Measurements from ENCODE around the gene PTTG2. TPM values are rescaled to one million over a fixed set of nuclear protein-coding genes. Genes with fewer than 3 reads are reported as not detected.

Gene PTTG2
- total and polyA plus RNA-seq, 2 of the 4 experiments (the other 2 are of a cell fraction) = not detected

DNA sequence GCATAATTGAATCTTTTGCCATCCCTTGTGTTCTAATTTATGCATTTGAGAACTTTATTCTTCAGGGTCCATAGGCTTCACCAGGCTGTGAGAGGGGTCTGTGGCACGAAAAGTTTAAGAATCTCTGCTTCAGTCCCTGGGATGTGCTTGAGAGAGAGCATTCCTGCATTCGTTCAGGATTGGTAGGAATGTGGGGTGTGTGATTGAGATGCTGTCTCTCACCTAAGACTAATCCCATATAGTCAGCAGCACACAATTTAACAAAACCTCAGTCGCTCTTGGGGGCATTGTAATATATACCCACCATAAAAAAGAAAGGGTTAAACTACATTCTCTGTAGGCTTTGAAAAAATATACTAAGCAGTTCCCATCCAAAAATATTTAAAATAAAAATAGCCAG is 41.7 kb downstream of the PTTG2 start:
- Histone ChIP-seq H3K9ac (ENCODE audit: low read depth, low read length) (no peak overlapping the region), H3K79me1 (ENCODE audit: low read depth in 1 of 2, low read length in 2 of 2) (peaks cover 15 to 61% of the 10 kb centered on the region in 2 experiments), H3K18ac (ENCODE audit: low read depth, low read length) (no peak overlapping the region), H2AK5ac (ENCODE audit: low read depth, low read length) (no peak overlapping the region), H3K4me3 (ENCODE audit: insufficient read depth, low read depth, low read length) (no peak overlapping the region), H4K20me1 (ENCODE audit: insufficient read depth, low read length) (peaks cover 12% of the 10 kb centered on the region; the same call in 1 of the 2 replicates), H3K36me3 (ENCODE audit: control insufficient read depth, insufficient read depth, low read length) (no peaks in the 10 kb centered on the region), H3K23ac (ENCODE audit: low read depth, low read length) (no peak overlapping the region), H3K4ac (ENCODE audit: low read depth, low read length) (no peak overlapping the region; the same call in 1 of the 2 replicates), H3K4me1 (ENCODE audit: control insufficient read depth, insufficient read depth, low read length) (peaks cover 12% of the 10 kb centered on the region), H2AK9ac (replicated peaks; ENCODE audit: low read depth, low read length, poor library complexity) (no peak overlapping the region), H3K4me2 (ENCODE audit: low read depth, low read length) (no peak overlapping the region), H4K8ac (ENCODE audit: low read depth in 2 of 2, low read length in 2 of 2) (no peak overlapping the region), H4K91ac (ENCODE audit: insufficient read depth, low read depth, low read length) (no peak overlapping the region), H3K9me1 (ENCODE audit: insufficient read depth, low read length) (peaks cover 13% of the 10 kb centered on the region; the same call in 1 of the 2 replicates), H3K56ac (ENCODE audit: extremely low read depth, insufficient read depth, low read length) (no peak overlapping the region), H2BK20ac (ENCODE audit: low read depth, low read length) (no peak overlapping the region; the same call in 1 of the 2 replicates), H2AFZ (replicated peaks; ENCODE audit: low read length, poor library complexity) (no peak overlapping the region), H3K9me3 (ENCODE audit: control insufficient read depth, insufficient read depth, low read length) (no peaks in the 10 kb centered on the region), H3K27me3 (ENCODE audit: control insufficient read depth, insufficient read depth, low read length) (no peaks in the 10 kb centered on the region), H4K5ac (ENCODE audit: low read depth, low read length) (no peak overlapping the region), H2BK5ac (ENCODE audit: low read depth, low read length, poor library complexity, severe bottlenecking) (no peak overlapping the region), H3K27ac (ENCODE audit: insufficient read depth, low read length) (no peak overlapping the region), H2BK120ac (ENCODE audit: low read depth, low read length) (no peak overlapping the region), H3K14ac (replicated peaks; ENCODE audit: low read depth, low read length) (no peak overlapping the region; the same call in 1 of the 2 replicates), H2BK15ac (ENCODE audit: low read depth, low read length) (no peak overlapping the region)
- ChIA-PET CTCF (no interaction called here), POLR2A (ENCODE audit: unreplicated experiment) (no interaction called here)
- BruUV-seq (replicated peaks) = no TSS peak
- no CpG with 5 or more reads among the region's 3 CpGs for WGBS, 2 experiments (ENCODE audit: extremely low coverage in 2 of 2, insufficient read length in 1 of 2)
- no peak for TF ChIP-seq MXI1 (IDR thresholded peaks at IDR 0.05; ENCODE audit: borderline replicate concordance, low read depth, low read length)
- in situ Hi-C loops (cut with MboI; ENCODE audit: low sequenced_read_pairs) (no loop called here), dilution Hi-C loops (cut with HindIII; ENCODE audit: low sequenced_read_pairs, unreplicated experiment) (no loop called here), intact Hi-C loops (cut with micrococcal nuclease) (no loop called here)
- DNase-seq = no peak
- no peak for ATAC-seq (ENCODE audit: low read depth)
